Esophagus muscularis mucosa (tissue), 4 donors: ENCODE measurements around the gene SYNDIG1. TPM values are rescaled to one million over a fixed set of nuclear protein-coding genes. Genes with fewer than 3 reads are reported as not detected.

Experiments used
- DNase-seq: peaks from one replicate; pipeline ENCODE4 v3.0.0-alpha.2; 2017; ENCODE audit errors: extremely low spot score
- H3K27ac ChIP-seq, 4 donors: fragments of 200-600 bp; sonication (generic); replicated peaks in 1 of 4; 1 replicate in 3 of 4; 2 replicates in 1 of 4; pipeline ENCODE4 v1.5.1; 2016 to 2019; ENCODE audit warnings: mild to moderate bottlenecking in 1 of 4
- H3K27me3 ChIP-seq, 4 donors: fragments of 200-600 bp; sonication (generic); one replicate each; pipeline versions ENCODE4 v1.5.1 to v1.6.0; 2016 to 2019
- H3K36me3 ChIP-seq, 4 donors: fragments of 200-600 bp; sonication (generic); one replicate each; pipeline ENCODE4 v1.5.1; 2016 to 2019
- H3K4me1 ChIP-seq, 4 donors: fragments of 200-600 bp; sonication (generic); one replicate each; pipeline ENCODE4 v1.5.1; 2016 to 2019
- H3K4me3 ChIP-seq, 4 donors: fragments of 200-600 bp; sonication (generic); 1 replicate in 2 of 4; 2 replicates in 2 of 4; pipeline ENCODE4 v1.5.1; 2016 to 2019; ENCODE audit warnings: mild to moderate bottlenecking in 4 of 4, moderate library complexity in 1 of 4
- H3K9me3 ChIP-seq, 4 donors: fragments of 200-600 bp; sonication (generic); 1 replicate in 3 of 4; 2 replicates in 1 of 4; pipeline ENCODE4 v1.5.1; 2016 to 2019
- EP300 ChIP-seq: sonication (generic); formaldehyde crosslinking; IDR thresholded peaks from one replicate; pipeline ENCODE4 v1.6.1; 2017; ENCODE audit warnings: antibody characterized with exemption
- POLR2A ChIP-seq: fragments of 450-650 bp; IDR thresholded peaks from one replicate; pipeline ENCODE4 v1.6.1; 2017; ENCODE audit warnings: antibody characterized with exemption, moderate library complexity, mild to moderate bottlenecking, low read depth
- POLR2AphosphoS5 ChIP-seq, 2 donors: sonication (generic); formaldehyde crosslinking; IDR thresholded peaks; one replicate each; pipeline ENCODE4 v1.6.1; 2017; ENCODE audit warnings: antibody characterized with exemption in 2 of 2
- WGBS: methylation state at CpG from one replicate; pipeline ENCODE4 v1.1.5; 2018; 5-methylcytosine and 5-hydroxymethylcytosine counted together
- intact Hi-C: fragments of 100-400 bp; cut with DNase I; formaldehyde crosslinking; loops from one replicate; pipeline ENCODE4 v1.15.1; 2023
- total RNA-seq, 4 donors: library from RNA; depleted of rRNA; stranded (reverse); fragments of >200 nt; gene quantifications; one replicate each; pipeline versions ENCODE4 v1.1.0 to v1.2.1, GENCODE V29; 2016
- TF ChIP-seq, protein P1 (sequence below), 3 experiments: fragments of 200-600 bp in 2 of 3; fragments of 450-650 bp in 1 of 3; sonication (generic) in 2 of 3; IDR thresholded peaks; one replicate each; pipeline ENCODE4 v1.5.1; 2017 to 2019; ENCODE audit warnings: antibody characterized with exemption in 3 of 3, mild to moderate bottlenecking in 2 of 3, moderate library complexity in 1 of 3

Gene SYNDIG1
- total RNA-seq, 4 donors from 2014 or later: not detected

DNA sequence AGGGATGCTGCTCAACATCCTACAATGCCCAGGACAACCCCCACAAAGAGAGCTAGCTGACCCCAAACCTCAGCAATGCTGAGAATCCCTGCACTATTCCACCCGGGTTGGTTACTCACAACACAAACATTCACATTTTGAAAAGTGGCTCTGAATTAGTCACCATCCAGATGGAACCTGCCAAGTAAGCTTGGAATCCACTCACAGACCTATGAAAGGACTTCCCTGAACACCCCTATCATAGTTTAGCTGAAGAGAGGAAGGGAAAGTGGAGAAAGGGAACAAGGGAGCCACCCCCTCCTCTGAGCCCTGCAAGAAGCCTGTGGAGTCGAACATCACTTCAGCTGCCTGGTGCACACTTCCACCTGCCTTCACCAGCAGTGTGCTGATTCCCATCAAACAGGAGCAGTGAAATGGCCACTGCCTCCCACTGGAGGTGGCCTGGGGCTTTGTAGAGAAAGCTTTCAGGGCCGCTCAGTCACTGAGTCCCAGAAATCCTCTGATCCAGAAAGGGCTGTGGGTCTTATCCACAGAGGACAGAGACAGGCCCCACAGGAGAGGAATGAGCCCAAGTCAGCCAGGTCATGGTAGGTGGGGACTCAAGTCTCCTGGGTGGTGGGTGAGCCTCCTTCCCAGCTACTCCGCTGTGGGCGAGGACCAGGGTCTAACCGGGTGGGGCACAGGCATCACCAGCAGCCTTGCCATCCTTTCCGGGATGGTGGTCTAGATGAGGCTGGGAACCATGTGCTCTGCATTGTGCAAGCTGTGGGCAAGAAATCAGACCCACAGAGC lies 203.7 kb downstream of the SYNDIG1 start:
- no peak for TF ChIP-seq EP300
- TF ChIP-seq POLR2A: no peak
- no peak for TF ChIP-seq POLR2AphosphoS5 (IDR thresholded peaks at IDR 0.05)
- TF ChIP-seq, protein P1, sequence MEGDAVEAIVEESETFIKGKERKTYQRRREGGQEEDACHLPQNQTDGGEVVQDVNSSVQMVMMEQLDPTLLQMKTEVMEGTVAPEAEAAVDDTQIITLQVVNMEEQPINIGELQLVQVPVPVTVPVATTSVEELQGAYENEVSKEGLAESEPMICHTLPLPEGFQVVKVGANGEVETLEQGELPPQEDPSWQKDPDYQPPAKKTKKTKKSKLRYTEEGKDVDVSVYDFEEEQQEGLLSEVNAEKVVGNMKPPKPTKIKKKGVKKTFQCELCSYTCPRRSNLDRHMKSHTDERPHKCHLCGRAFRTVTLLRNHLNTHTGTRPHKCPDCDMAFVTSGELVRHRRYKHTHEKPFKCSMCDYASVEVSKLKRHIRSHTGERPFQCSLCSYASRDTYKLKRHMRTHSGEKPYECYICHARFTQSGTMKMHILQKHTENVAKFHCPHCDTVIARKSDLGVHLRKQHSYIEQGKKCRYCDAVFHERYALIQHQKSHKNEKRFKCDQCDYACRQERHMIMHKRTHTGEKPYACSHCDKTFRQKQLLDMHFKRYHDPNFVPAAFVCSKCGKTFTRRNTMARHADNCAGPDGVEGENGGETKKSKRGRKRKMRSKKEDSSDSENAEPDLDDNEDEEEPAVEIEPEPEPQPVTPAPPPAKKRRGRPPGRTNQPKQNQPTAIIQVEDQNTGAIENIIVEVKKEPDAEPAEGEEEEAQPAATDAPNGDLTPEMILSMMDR (IDR thresholded peaks at IDR 0.05): no peak
- intact Hi-C loops: no loop called here
- peaks cover 0 to 6% (median 0%) of the 10 kb centered on the region in 4 donors for H3K4me1 ChIP-seq
- H3K27me3 ChIP-seq: no peaks in the 10 kb centered on the region
- no peak for DNase-seq
- no peaks in the 10 kb centered on the region for H3K9me3 ChIP-seq
- 50% methylated on average over 2 of the region's 7 CpGs for WGBS
- H3K36me3 ChIP-seq: no peaks in the 10 kb centered on the region
- no peak overlapping the region for H3K4me3 ChIP-seq
- no peak overlapping the region for H3K27ac ChIP-seq

GRCh38 chr20:24673678-24674570 lies 204.5 kb downstream of the SYNDIG1 start:
- TF ChIP-seq, protein P1 (IDR thresholded peaks at IDR 0.05): no peak
- TF ChIP-seq POLR2AphosphoS5 (IDR thresholded peaks at IDR 0.05) (no peak), POLR2A (no peak), EP300 (no peak)
- no peak for DNase-seq
- Histone ChIP-seq H3K4me1 (peaks cover 0 to 6% (median 0%) of the 10 kb centered on the region in 4 donors), H3K36me3 (no peaks in the 10 kb centered on the region), H3K9me3 (no peaks in the 10 kb centered on the region), H3K4me3 (no peak overlapping the region), H3K27ac (no peak overlapping the region), H3K27me3 (no peaks in the 10 kb centered on the region)
- WGBS: 85% methylated on average over 13 of the region's 13 CpGs
- intact Hi-C loops: no loop called here

DNA sequence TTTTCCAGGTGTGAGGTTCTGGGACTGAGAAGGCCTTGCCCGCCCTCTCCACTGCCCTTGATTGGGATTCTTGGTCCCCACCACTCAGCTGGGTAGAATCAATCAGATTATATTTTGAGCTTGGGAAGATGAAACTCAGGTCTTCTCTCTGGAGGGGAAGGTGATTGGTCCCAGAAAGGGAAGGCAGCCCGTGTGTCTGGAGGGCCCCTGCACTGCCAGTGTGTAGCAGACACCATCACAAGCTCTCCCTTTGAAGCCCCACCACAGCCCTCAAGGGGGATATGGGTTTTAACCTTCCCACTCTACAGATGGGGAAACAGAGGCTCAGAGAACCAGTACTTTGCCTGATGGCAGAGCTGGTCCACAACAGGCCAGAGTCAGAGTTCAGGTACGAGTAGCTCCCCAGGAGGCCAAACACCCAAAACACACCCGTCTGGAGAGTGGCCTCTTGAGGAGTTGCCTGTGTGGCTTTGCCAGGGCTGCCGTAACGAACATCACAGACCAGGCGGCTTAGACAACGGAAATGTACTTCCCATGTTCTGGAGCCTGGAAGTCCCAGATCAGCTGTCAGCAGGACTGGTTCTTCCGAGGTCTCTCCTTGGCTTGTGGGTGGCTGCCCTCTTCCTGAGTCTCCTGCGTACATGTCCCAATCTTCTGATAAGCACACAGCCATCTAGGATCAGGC lies 205.6 kb downstream of the SYNDIG1 start:
- no peaks in the 10 kb centered on the region for H3K9me3 ChIP-seq
- WGBS: 90% methylated on average over 4 of the region's 10 CpGs
- no peaks in the 10 kb centered on the region for H3K36me3 ChIP-seq
- no peak for DNase-seq
- no peaks in the 10 kb centered on the region for H3K27me3 ChIP-seq
- H3K4me3 ChIP-seq: no peak overlapping the region
- peaks cover 0 to 6% (median 0%) of the 10 kb centered on the region in 4 donors for H3K4me1 ChIP-seq
- intact Hi-C loops: no loop called here
- TF ChIP-seq POLR2A: no peak
- TF ChIP-seq EP300: no peak
- no peak for TF ChIP-seq POLR2AphosphoS5 (IDR thresholded peaks at IDR 0.05)
- TF ChIP-seq, protein P1 (IDR thresholded peaks at IDR 0.05): no peak
- no peak overlapping the region for H3K27ac ChIP-seq

- Histone ChIP-seq H3K9me3 (no peaks in the 10 kb centered on the region), H3K27me3 (no peaks in the 10 kb centered on the region), H3K4me1 (peaks cover 0 to 6% (median 0%) of the 10 kb centered on the region in 4 donors), H3K27ac (no peak overlapping the region), H3K4me3 (no peak overlapping the region), H3K36me3 (no peaks in the 10 kb centered on the region)
- DNase-seq: no peak
- WGBS: 95% methylated on average over 3 of the region's 8 CpGs
- intact Hi-C loops: no loop called here
- no peak for TF ChIP-seq EP300
- no peak for TF ChIP-seq POLR2AphosphoS5 (IDR thresholded peaks at IDR 0.05)
- TF ChIP-seq, protein P1 (IDR thresholded peaks at IDR 0.05): no peak
- no peak for TF ChIP-seq POLR2A
Observed at GRCh38 chr20:24675651-24676352, 206.4 kb downstream of the SYNDIG1 start.
